BE2C (cell line): ENCODE measurements around the gene GALNT17.

Experiments
- DNase-seq: peaks from one replicate; pipeline ENCODE4 v3.0.0-alpha.2; 2020
- H3K27me3 ChIP-seq: fragments of 250-450 bp; sonication (Bioruptor Pico); 2 replicates; pipeline ENCODE4 v1.5.1; 2020; ENCODE audit warnings: mild to moderate bottlenecking
- H3K36me3 ChIP-seq: fragments of 250-450 bp; sonication (Bioruptor Pico); 2 replicates; pipeline ENCODE4 v1.5.1; 2020; ENCODE audit warnings: mild to moderate bottlenecking
- H3K4me1 ChIP-seq: fragments of 250-450 bp; sonication (Bioruptor Pico); 2 replicates; pipeline ENCODE4 v1.5.1; 2020
- H3K4me3 ChIP-seq: 2 replicates; pipeline ENCODE4 v1.5.1; 2011; ENCODE audit warnings: low read depth, low read length
- H3K9me3 ChIP-seq: fragments of 250-450 bp; sonication (Bioruptor Pico); 2 replicates; pipeline ENCODE4 v1.5.1; 2020
- CTCF ChIP-seq: IDR thresholded peaks from 2 replicates; pipeline ENCODE4 v1.5.1; 2012; ENCODE audit warnings: mild to moderate bottlenecking, low read depth, low read length

GALNT17 gene

GRCh38 chr7:71229148-71229547 is 97.2 kb downstream of the GALNT17 start:
- no peak for DNase-seq
- no peak overlapping the region for H3K4me3 ChIP-seq

GRCh38 chr7:71229699-71230098 is 97.8 kb downstream of the GALNT17 start:
- no peak for DNase-seq
- Histone ChIP-seq H3K36me3 (no peaks in the 10 kb centered on the region), H3K9me3 (no peaks in the 10 kb centered on the region), H3K4me3 (no peak overlapping the region), H3K27me3 (no peaks in the 10 kb centered on the region), H3K4me1 (no peaks in the 10 kb centered on the region)
- no peak for TF ChIP-seq CTCF

More at GRCh38 chr7:71229148-71229547, 97.2 kb downstream of the GALNT17 start:
- no peak for TF ChIP-seq CTCF
- Histone ChIP-seq H3K36me3 (no peaks in the 10 kb centered on the region), H3K9me3 (no peaks in the 10 kb centered on the region), H3K4me1 (no peaks in the 10 kb centered on the region), H3K27me3 (no peaks in the 10 kb centered on the region)

- no peaks in the 10 kb centered on the region for H3K27me3 ChIP-seq
- H3K4me3 ChIP-seq, result no peak overlapping the region
These were observed 103.3 kb downstream of the GALNT17 start for GRCh38 chr7:71235253-71235652.

GRCh38 chr7:71236230-71237105 is 104.5 kb downstream of the GALNT17 start:
- Histone ChIP-seq H3K4me1 (no peaks in the 10 kb centered on the region), H3K27me3 (no peaks in the 10 kb centered on the region), H3K36me3 (no peaks in the 10 kb centered on the region), H3K4me3 (no peak overlapping the region), H3K9me3 (no peaks in the 10 kb centered on the region)
- DNase-seq, result no peak
- TF ChIP-seq CTCF, result no peak

More at GRCh38 chr7:71235253-71235652, 103.3 kb downstream of the GALNT17 start:
- H3K4me1 ChIP-seq, result no peaks in the 10 kb centered on the region
- DNase-seq, result no peak
- H3K36me3 ChIP-seq, result no peaks in the 10 kb centered on the region
- no peak for TF ChIP-seq CTCF
- no peaks in the 10 kb centered on the region for H3K9me3 ChIP-seq

- no peak for DNase-seq
These were observed 106.0 kb downstream of the GALNT17 start for GRCh38 chr7:71237945-71238344.

More at GRCh38 chr7:71237945-71238344, 106.0 kb downstream of the GALNT17 start:
- TF ChIP-seq CTCF, result no peak
- no peaks in the 10 kb centered on the region for H3K36me3 ChIP-seq
- H3K4me1 ChIP-seq, result no peaks in the 10 kb centered on the region
- no peak overlapping the region for H3K4me3 ChIP-seq
- no peaks in the 10 kb centered on the region for H3K9me3 ChIP-seq
- H3K27me3 ChIP-seq, result no peaks in the 10 kb centered on the region
